GM23338 (cell line): ENCODE results near the gene CD59.

ENCODE experiments used
- CTCF ChIP-seq, 2 experiments: fragments of 200-600 bp in 1 of 2; sonication (generic) in 1 of 2; conservative IDR thresholded peaks; 2 replicates each; pipeline versions ENCODE4 v1.5.1 to v1.6.1; 2016 to 2017; ENCODE audit warnings: antibody characterized with exemption in 2 of 2, low read depth in 2 of 2, mild to moderate bottlenecking in 2 of 2, moderate library complexity in 1 of 2
- ETS1 ChIP-seq: IDR thresholded peaks from 2 replicates; pipeline ENCODE4 v1.6.1; 2016; ENCODE audit warnings: antibody characterized with exemption
- EZH2 ChIP-seq: fragments of 200-600 bp; sonication (generic); IDR thresholded peaks from one replicate; pipeline ENCODE4 v1.8.0; 2017; ENCODE audit warnings: antibody characterized with exemption, mild to moderate bottlenecking, low read depth; ENCODE audit not compliant: unreplicated experiment
- EZH2phosphoT487 ChIP-seq: fragments of 200-600 bp; sonication (generic); IDR thresholded peaks from one replicate; pipeline ENCODE4 v1.8.1; 2018; ENCODE audit warnings: antibody characterized with exemption; ENCODE audit not compliant: unreplicated experiment
- JUNB ChIP-seq: IDR thresholded peaks from one replicate; pipeline ENCODE4 v1.6.1; 2016; ENCODE audit warnings: antibody characterized with exemption; ENCODE audit not compliant: unreplicated experiment
- NANOG ChIP-seq: IDR thresholded peaks from 2 replicates; pipeline ENCODE4 v1.6.1; 2016; ENCODE audit warnings: antibody characterized with exemption, borderline replicate concordance
- POLR2AphosphoS5 ChIP-seq: IDR thresholded peaks from 2 replicates; pipeline ENCODE4 v1.6.1; 2016; ENCODE audit warnings: antibody characterized with exemption, low read depth
- REST ChIP-seq: IDR thresholded peaks from one replicate; pipeline ENCODE4 v1.6.1; 2018; ENCODE audit warnings: antibody characterized with exemption; ENCODE audit not compliant: unreplicated experiment

GRCh38 chr11:33670250-33671011, 65.8 kb downstream of the CD59 start:
- TF ChIP-seq CTCF (conservative IDR thresholded peaks at IDR 0.05; ENCODE audit: low read depth in 2 of 2) (no peak), EZH2 (no peak), ETS1 (no peak), EZH2phosphoT487 (no peak), REST (no peak), JUNB (no peak), POLR2AphosphoS5 (no peak), NANOG (no peak)
